Small intestine (tissue), 7 donors: ENCODE results near the gene MMP24OS. TPM values are rescaled to one million over a fixed set of nuclear protein-coding genes. Genes with fewer than 3 reads are reported as not detected.
"Not testable (repeated sequence)": the region's sequence is repeated elsewhere in the genome, so short reads cannot be mapped to it uniquely, and the experiment has no call there.

Source experiments
- DNase-seq, 2 donors: peaks; one replicate each; pipeline versions ENCODE4 v3.0.0 to v3.0.0-alpha.2; 2013
- FAIRE-seq: peaks from 2 replicates; lab custom pipeline; 2012; peaks lifted over from hg19 to GRCh38; lab: Jason Lieb, UNC
- H3K27ac ChIP-seq, 3 donors: one replicate each; pipeline ENCODE4 v1.5.1; 2013; ENCODE audit warnings: low read length in 2 of 3, mild to moderate bottlenecking in 2 of 3, control low read depth in 1 of 3, inconsistent platforms in 1 of 3, low read depth in 1 of 3, moderate library complexity in 1 of 3
- H3K27me3 ChIP-seq, 3 donors: one replicate each; pipeline ENCODE4 v1.6.1; 2013; ENCODE audit warnings: low read length in 3 of 3, inconsistent platforms in 1 of 3; ENCODE audit not compliant: control insufficient read depth in 3 of 3, insufficient read depth in 3 of 3
- H3K36me3 ChIP-seq, 3 donors: one replicate each; pipeline ENCODE4 v1.6.1; 2013; ENCODE audit warnings: low read length in 3 of 3, inconsistent platforms in 1 of 3, low read depth in 1 of 3, mild to moderate bottlenecking in 1 of 3, moderate library complexity in 1 of 3; ENCODE audit not compliant: control insufficient read depth in 3 of 3, insufficient read depth in 2 of 3
- H3K4me1 ChIP-seq, 3 donors: one replicate each; pipeline ENCODE4 v1.6.1; 2013; ENCODE audit warnings: low read length in 2 of 3, inconsistent platforms in 1 of 3, low read depth in 1 of 3, mild to moderate bottlenecking in 1 of 3, moderate library complexity in 1 of 3; ENCODE audit not compliant: control insufficient read depth in 3 of 3, insufficient read depth in 2 of 3
- H3K4me3 ChIP-seq, 3 donors: one replicate each; pipeline ENCODE4 v1.5.1; 2013; ENCODE audit warnings: low read length in 3 of 3, control low read depth in 1 of 3, inconsistent platforms in 1 of 3, low read depth in 1 of 3, mild to moderate bottlenecking in 1 of 3, moderate library complexity in 1 of 3
- H3K9me3 ChIP-seq, 2 donors: one replicate each; pipeline ENCODE4 v1.6.1; 2013; ENCODE audit warnings: low read depth in 1 of 2, low read length in 1 of 2; ENCODE audit not compliant: control insufficient read depth in 2 of 2, insufficient read depth in 1 of 2
- WGBS, 3 donors: extraction: QIAGEN DNeasy Blood & Tissue Kit; methylation state at CpG; one replicate each; pipeline ENCODE4 v1.1.7; 2013; 5-methylcytosine and 5-hydroxymethylcytosine counted together
- polyA plus RNA-seq, 4 donors: library from polyadenylated mRNA; stranded (reverse) in 3 of 4; unstranded in 1 of 4; fragments of 200-250 nt in 3 of 4; fragments of 120-200 nt in 1 of 4; gene quantifications; one replicate each; pipeline versions ENCODE4 v1.2.1 to v1.2.3, GENCODE V29; 2013
- donor health status: healthy with polysubstance abuse.
- donor health status: control.
- donor health status: control.
- donor health status: Bipolar disorder and iron deficiency.
- donor health status: healthy.

The MMP24OS gene
- polyA plus RNA-seq, 4 donors, result 28.4 to 88.8 (median 56.3) TPM

- H3K27me3 ChIP-seq, result no peaks in the 10 kb centered on the region
- H3K36me3 ChIP-seq, result peaks cover 0 to 4% (median 0%) of the 10 kb centered on the region in 3 donors
- H3K4me3 ChIP-seq, result no peak overlapping the region
- peaks cover 3 to 41% (median 3%) of the 10 kb centered on the region in 3 donors for H3K4me1 ChIP-seq
- peak in 1 of 2 donors; percentile 36 for DNase-seq
- H3K27ac ChIP-seq, result peak overlapping the region in 2 of 3 donors; percentile 35 to 86
- FAIRE-seq, result no peak
- no peaks in the 10 kb centered on the region for H3K9me3 ChIP-seq
Observed at GRCh38 chr20:35319871-35320197, 41.9 kb upstream of the MMP24OS start.

GRCh38 chr20:35319192-35319870 is 41.4 kb upstream of the MMP24OS start:
- H3K4me3 ChIP-seq, result no peak overlapping the region
- peaks cover 0 to 4% (median 0%) of the 10 kb centered on the region in 3 donors for H3K36me3 ChIP-seq
- peak overlapping the region; percentile 35 to 86 (median 48) for H3K27ac ChIP-seq
- peaks cover 3 to 41% (median 3%) of the 10 kb centered on the region in 3 donors for H3K4me1 ChIP-seq
- 33 to 53% (median 50%) methylated on average over 5 of the region's 5 CpGs for WGBS, 3 donors
- DNase-seq (peak; percentile 57 to 80), FAIRE-seq (no peak)
- no peaks in the 10 kb centered on the region for H3K9me3 ChIP-seq
- H3K27me3 ChIP-seq, result no peaks in the 10 kb centered on the region

- no peaks in the 10 kb centered on the region for H3K9me3 ChIP-seq
- WGBS, 3 donors, result 15 to 58% (median 37%) methylated on average over 6 of the region's 6 CpGs
- no peak overlapping the region for H3K4me3 ChIP-seq
- peaks cover 3 to 41% (median 3%) of the 10 kb centered on the region in 3 donors for H3K4me1 ChIP-seq
- DNase-seq, result peak; percentile 90 to 97
- H3K36me3 ChIP-seq, result peaks cover 0 to 9% (median 0%) of the 10 kb centered on the region in 3 donors
- no peak for FAIRE-seq
- peak overlapping the region; percentile 86 to 96 (median 87) for H3K27ac ChIP-seq
- no peaks in the 10 kb centered on the region for H3K27me3 ChIP-seq
Observed at GRCh38 chr20:35318502-35319157, 40.7 kb upstream of the MMP24OS start.

DNA sequence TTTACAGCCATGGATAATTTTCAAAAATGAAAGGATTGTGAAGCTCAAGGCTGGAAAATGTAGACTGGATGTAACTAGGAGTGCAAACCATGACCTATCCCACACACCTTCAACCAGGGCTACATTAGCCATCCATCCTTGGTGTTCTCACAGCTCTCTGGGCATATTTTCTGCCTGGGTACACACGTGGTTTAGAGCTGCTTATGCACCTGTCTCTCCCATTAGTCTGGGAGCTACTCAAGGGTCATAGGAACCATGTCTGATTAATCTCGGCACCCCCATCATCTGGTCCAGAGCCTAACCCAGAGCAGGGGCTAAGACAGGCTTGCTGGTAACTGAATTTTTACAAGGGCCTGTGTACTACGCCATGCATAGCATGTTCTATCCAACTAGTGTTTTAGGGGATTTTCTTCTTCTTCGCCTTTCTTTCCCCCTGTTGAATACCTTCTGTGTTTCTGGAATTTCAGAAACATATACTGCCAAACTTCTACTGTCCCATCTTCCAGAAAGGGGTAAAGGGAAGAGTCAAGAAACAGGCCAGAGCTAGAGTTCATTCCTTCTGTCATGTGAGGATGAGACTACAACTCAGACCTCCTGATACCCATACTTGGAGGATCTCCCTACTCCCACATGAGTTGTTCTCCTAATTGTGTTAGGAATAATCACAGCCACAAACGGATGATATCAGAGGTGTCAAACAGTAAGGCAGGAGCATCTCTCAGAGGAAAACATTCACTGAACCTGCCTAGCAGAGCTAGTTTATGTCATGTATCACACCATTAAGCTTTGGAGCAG is 39.7 kb upstream of the MMP24OS start:
- Histone ChIP-seq H3K27me3 (no peaks in the 10 kb centered on the region), H3K36me3 (peaks cover 0 to 12% (median 0%) of the 10 kb centered on the region in 3 donors), H3K4me1 (peaks cover 3 to 41% (median 3%) of the 10 kb centered on the region in 3 donors), H3K4me3 (no peak overlapping the region), H3K9me3 (no peaks in the 10 kb centered on the region), H3K27ac (peak overlapping the region; percentile 86 to 96 (median 87))
- FAIRE-seq (no peak), DNase-seq (no peak)
- 63 to 83% (median 74%) methylated on average over 5 of the region's 5 CpGs for WGBS, 3 donors

- H3K27ac ChIP-seq, result no peak overlapping the region
- WGBS, 3 donors, result 91 to 95% (median 91%) methylated on average over 2 of the region's 2 CpGs
- H3K4me1 ChIP-seq, result peaks cover 3 to 41% (median 3%) of the 10 kb centered on the region in 3 donors
- peak in 1 of 2 donors; percentile 37 for DNase-seq
- H3K27me3 ChIP-seq, result no peaks in the 10 kb centered on the region
- H3K4me3 ChIP-seq, result no peak overlapping the region
- FAIRE-seq, result no peak
- no peaks in the 10 kb centered on the region for H3K9me3 ChIP-seq
- peaks cover 0 to 14% (median 0%) of the 10 kb centered on the region in 3 donors for H3K36me3 ChIP-seq
Observed at GRCh38 chr20:35316086-35316485, 38.2 kb upstream of the MMP24OS start.

DNA sequence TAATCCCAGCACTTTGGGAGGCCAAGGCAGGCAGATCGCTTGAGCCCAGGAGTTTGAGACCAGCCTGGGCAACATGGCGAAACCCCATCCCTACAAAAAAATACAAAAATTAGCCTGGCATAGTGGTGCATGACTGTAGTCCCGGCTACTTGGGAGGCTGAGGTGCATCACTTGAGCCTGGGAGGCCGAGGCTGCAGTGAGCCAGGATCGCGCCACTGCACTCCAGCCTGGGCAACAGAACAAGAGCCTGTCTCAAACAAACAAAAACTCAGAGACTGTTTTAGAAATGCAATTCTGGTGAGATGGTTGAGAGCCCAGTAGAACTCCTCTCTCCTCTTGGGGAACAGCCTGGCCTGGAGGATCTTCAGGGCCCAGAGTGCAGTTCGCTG is 37.7 kb upstream of the MMP24OS start:
- DNase-seq, H3K4me3 ChIP-seq: not testable (repeated sequence)

GRCh38 chr20:35314816-35315631 is 37.1 kb upstream of the MMP24OS start:
- H3K9me3 ChIP-seq, result no peaks in the 10 kb centered on the region
- no peak overlapping the region for H3K27ac ChIP-seq
- FAIRE-seq, result no peak

More for the DNA sequence above, 37.7 kb upstream of the MMP24OS start:
- peaks cover 0 to 14% (median 0%) of the 10 kb centered on the region in 3 donors for H3K36me3 ChIP-seq
- FAIRE-seq, H3K27me3 ChIP-seq, H3K9me3 ChIP-seq, H3K27ac ChIP-seq: not testable (repeated sequence)
- 93 to 98% (median 95%) methylated on average over 7 of the region's 7 CpGs for WGBS, 3 donors
- peaks cover 3 to 38% (median 3%) of the 10 kb centered on the region in 3 donors for H3K4me1 ChIP-seq

More at GRCh38 chr20:35314816-35315631, 37.1 kb upstream of the MMP24OS start:
- Histone ChIP-seq H3K36me3 (peaks cover 0 to 14% (median 0%) of the 10 kb centered on the region in 3 donors), H3K27me3 (no peaks in the 10 kb centered on the region), H3K4me1 (peaks cover 3 to 32% (median 3%) of the 10 kb centered on the region in 3 donors), H3K4me3 (no peak overlapping the region)
- no peak for DNase-seq
- 75 to 90% (median 86%) methylated on average over 3 of the region's 3 CpGs for WGBS, 3 donors
